K562 (cell line): ENCODE measurements around the gene OPCML. TPM values are rescaled to one million over a fixed set of nuclear protein-coding genes. Genes with fewer than 3 reads are reported as not detected.

ENCODE experiments used
- ATAC-seq: fragments of 200-7000 bp; cut with Tn5 transposase; 3 replicates; pipeline ENCODE4 v1.9.1; 2020; ENCODE audit warnings: moderate library complexity
- BruUV-seq: library from RNA; stranded (reverse); fragments of 400-500 nt; replicated peaks from 2 replicates; lab custom pipeline; 2021; lab: Mats Ljungman, UMichigan
- CTCF ChIA-PET: fragments of 300-600 bp; formaldehyde crosslinking; extraction: SDS; loops from one replicate; lab custom pipeline; 2021; ENCODE audit warnings: low intra/inter-chr PET ratio; lab: Yijun Ruan, JAX
- POLR2A ChIA-PET: fragments of 300-600, 350-650 bp; sonication (Branson Sonifier 250); formaldehyde crosslinking; extraction: SDS; loops from one replicate; lab custom pipeline; 2021; ENCODE audit warnings: antibody characterized with exemption, inconsistent platforms; lab: Yijun Ruan, JAX
- DNase-seq, 4 experiments: peaks; one replicate each; pipeline versions ENCODE4 v3.0.0 to v3.0.0-alpha.2; 2011 to 2018; ENCODE audit warnings: low spot score in 3 of 4, mixed read lengths in 3 of 4; ENCODE audit errors: extremely low read depth in 1 of 4
- FAIRE-seq: peaks from 2 replicates; lab custom pipeline; 2011; peaks lifted over from hg19 to GRCh38; lab: Jason Lieb, UNC
- H2AFZ ChIP-seq: 2 replicates; pipeline ENCODE4 v1.6.0; 2011; ENCODE audit warnings: low read depth, low read length, control low read depth, inconsistent platforms
- H3K27ac ChIP-seq: fragments of 200-600 bp; 3 replicates; pipeline ENCODE4 v1.8.0; 2011; ENCODE audit warnings: low read depth, mild to moderate bottlenecking, control low read depth, inconsistent platforms, low read length, moderate library complexity, mixed read lengths; ENCODE audit errors: extremely low read depth
- H3K27me3 ChIP-seq, 2 experiments: fragments of 300-600 bp in 1 of 2; 2 replicates in 1 of 2; 3 replicates in 1 of 2; pipeline versions ENCODE4 v1.6.0 to v1.8.0; 2011; ENCODE audit warnings: inconsistent platforms in 2 of 2, low read length in 2 of 2, mild to moderate bottlenecking in 1 of 2, mixed read lengths in 1 of 2, moderate library complexity in 1 of 2; ENCODE audit not compliant: control insufficient read depth in 2 of 2, insufficient read depth in 2 of 2
- H3K36me3 ChIP-seq: fragments of 300-600 bp; 3 replicates; pipeline ENCODE4 v1.8.0; 2011; ENCODE audit warnings: mild to moderate bottlenecking, low read length, inconsistent platforms; ENCODE audit not compliant: control insufficient read depth, insufficient read depth
- H3K4me1 ChIP-seq, 2 experiments: fragments of 200-600 bp in 1 of 2; replicated peaks in 1 of 2; 2 replicates in 1 of 2; 3 replicates in 1 of 2; pipeline versions ENCODE4 v1.5.1 to v1.8.0; 2011; ENCODE audit warnings: inconsistent platforms in 2 of 2, low read length in 2 of 2, mild to moderate bottlenecking in 1 of 2, mixed read lengths in 1 of 2, moderate library complexity in 1 of 2; ENCODE audit not compliant: control insufficient read depth in 2 of 2, insufficient read depth in 2 of 2
- H3K4me2 ChIP-seq: 2 replicates; pipeline ENCODE4 v1.6.1; 2011; ENCODE audit warnings: low read length, control low read depth, inconsistent platforms, mixed read lengths; ENCODE audit not compliant: insufficient read depth
- H3K4me3 ChIP-seq: fragments of 200-600 bp; sonication (generic), shearing (Covaris generic); 2 replicates; pipeline ENCODE4 v1.5.1; 2016; ENCODE audit warnings: control low read depth, inconsistent platforms
- H3K79me2 ChIP-seq: fragments of 200-600 bp; 3 replicates; pipeline ENCODE4 v1.8.0; 2011; ENCODE audit warnings: low read length, inconsistent platforms; ENCODE audit not compliant: control insufficient read depth, insufficient read depth
- H3K9ac ChIP-seq, 2 experiments: 2 replicates each; pipeline versions ENCODE4 v1.6.0 to v1.6.1; 2011; ENCODE audit warnings: low read depth in 2 of 2, low read length in 2 of 2, control low read depth in 1 of 2, inconsistent platforms in 1 of 2, mild to moderate bottlenecking in 1 of 2, mixed read lengths in 1 of 2; ENCODE audit not compliant: insufficient read depth in 1 of 2
- H3K9me1 ChIP-seq: one replicate; pipeline ENCODE4 v1.6.0; 2011; ENCODE audit warnings: inconsistent platforms, mild to moderate bottlenecking, low read length, moderate library complexity; ENCODE audit not compliant: control insufficient read depth, insufficient read depth
- H3K9me3 ChIP-seq: replicated peaks from 2 replicates; pipeline ENCODE4 v1.5.1; 2011; ENCODE audit warnings: low read depth, low read length, inconsistent platforms; ENCODE audit not compliant: control insufficient read depth, insufficient read depth
- H4K20me1 ChIP-seq: replicated peaks from 2 replicates; pipeline ENCODE4 v1.6.1; 2011; ENCODE audit warnings: low read length, inconsistent platforms, mixed read lengths; ENCODE audit not compliant: control insufficient read depth, insufficient read depth
- ADNP ChIP-seq: fragments of 200-800 bp; sonication (Bioruptor generic); IDR thresholded peaks from 2 replicates; pipeline ENCODE4 v1.6.1; 2016; ENCODE audit warnings: missing genetic modification characterization, missing compliant biosample characterization
- BRD9 ChIP-seq: fragments of 450-650 bp; IDR thresholded peaks from 2 replicates; pipeline ENCODE4 v1.6.1; 2018; ENCODE audit warnings: low read depth; ENCODE audit not compliant: partially characterized antibody
- C11orf30 ChIP-seq: fragments of 450-650 bp; IDR thresholded peaks from 2 replicates; pipeline ENCODE4 v1.6.1; 2016; ENCODE audit warnings: low read depth, mild to moderate bottlenecking
- CBFB ChIP-seq: sonication (generic); formaldehyde crosslinking; IDR thresholded peaks from 2 replicates; pipeline ENCODE4 v1.4.0; 2020; ENCODE audit warnings: mild to moderate bottlenecking, missing genetic modification reagents
- E2F1 ChIP-seq: sonication (generic); formaldehyde crosslinking; IDR thresholded peaks from 2 replicates; pipeline ENCODE4 v1.8.1; 2023; ENCODE audit warnings: mild to moderate bottlenecking, missing genetic modification reagents, moderate library complexity
- E2F3 ChIP-seq: fragments of 250-450 bp; sonication (Bioruptor Pico); IDR thresholded peaks from 2 replicates; pipeline ENCODE4 v1.4.0; 2020; ENCODE audit warnings: mild to moderate bottlenecking
- NCOA1 ChIP-seq: fragments of 450-650 bp; IDR thresholded peaks from 2 replicates; pipeline ENCODE4 v1.6.1; 2016; ENCODE audit warnings: low read depth
- NKRF ChIP-seq: fragments of 450-650 bp; IDR thresholded peaks from 2 replicates; pipeline ENCODE4 v1.6.1; 2016; ENCODE audit warnings: borderline replicate concordance
- PYGO2 ChIP-seq: fragments of 450-650 bp; IDR thresholded peaks from 2 replicates; pipeline ENCODE4 v1.6.1; 2016; ENCODE audit warnings: mild to moderate bottlenecking, missing genetic modification characterization, moderate library complexity, missing compliant biosample characterization
- RBM17 ChIP-seq: fragments of 200-400 bp; formaldehyde crosslinking; IDR thresholded peaks from 2 replicates; pipeline ENCODE4 v1.6.1; 2017; ENCODE audit warnings: low read depth, mild to moderate bottlenecking, low read length, borderline replicate concordance
- RREB1 ChIP-seq: fragments of 250-450 bp; sonication (Bioruptor Pico); IDR thresholded peaks from 2 replicates; pipeline ENCODE4 v1.4.0; 2020
- SNRNP70 ChIP-seq: fragments of 200-400 bp; formaldehyde crosslinking; optimal IDR thresholded peaks from 2 replicates; pipeline ENCODE3; 2017; ENCODE audit warnings: low read depth, low read length
- SREBF2 ChIP-seq: sonication (generic); formaldehyde crosslinking; IDR thresholded peaks from 2 replicates; pipeline ENCODE4 v1.4.0; 2020; ENCODE audit warnings: mild to moderate bottlenecking, missing genetic modification reagents
- SRSF1 ChIP-seq: fragments of 200-400 bp; formaldehyde crosslinking; IDR thresholded peaks from 2 replicates; pipeline ENCODE4 v1.6.1; 2017; ENCODE audit warnings: mild to moderate bottlenecking, low read depth, low read length, moderate library complexity
- WGBS: fragments of 100-300 bp; shearing (Covaris generic); methylation state at CpG from one replicate; pipeline ENCODE4 v1.1.6; 2016; ENCODE audit warnings: low coverage, mixed read lengths; ENCODE audit not compliant: insufficient coverage; ENCODE audit errors: missing lambda C conversion rate; 5-methylcytosine and 5-hydroxymethylcytosine counted together
- in situ Hi-C: fragments of 300-500 bp; cut with MboI; formaldehyde crosslinking; loops from 4 replicates; pipeline ENCODE4 v1.15.0; 2018; ENCODE audit warnings: inconsistent platforms, mixed read lengths
- intact Hi-C: fragments of 100-400 bp; cut with micrococcal nuclease; formaldehyde crosslinking; loops from 2 replicates; pipeline ENCODE4 v1.14.2; 2022
- polyA plus RNA-seq, 8 experiments: library from polyadenylated mRNA; depleted of rRNA in 4 of 8; stranded (reverse) in 5 of 8; unstranded in 3 of 8; fragments of >200 nt; fragmentation: Nextera tagmentation in 2 of 8; fragmentation: Illumina TruSeq in 1 of 8; extraction: Ambion mirVana in 2 of 8; extraction: Trizol in 1 of 8; gene quantifications; 2 replicates each; pipeline versions ENCODE4 v1.2.1 to v1.2.3, GENCODE V29; 2011 to 2014; ENCODE audit warnings: inconsistent platforms in 1 of 8, missing spikeins in 1 of 8
- total RNA-seq, 7 experiments: library from RNA; depleted of rRNA in 6 of 7; stranded (reverse); fragments of >200 nt in 6 of 7; fragmentation: Illumina TruSeq in 2 of 7; extraction: Trizol in 2 of 7; gene quantifications; 2 replicates each; pipeline versions ENCODE4 v1.2.1 to v1.2.3, GENCODE V29; 2011 to 2021; ENCODE audit warnings: low replicate concordance in 1 of 7

The OPCML gene
- total and polyA plus RNA-seq, 9 of the 15 experiments (the other 6 are each of a cell fraction or from before 2014, with no cell fraction given): not detected

GRCh38 chr11:132680584-132680983, 851.7 kb downstream of the OPCML start (continued):
- no peak for TF ChIP-seq NKRF
- TF ChIP-seq, all 486 proteins: peak for 0

- WGBS: 0% methylated on average over 4 of the region's 4 CpGs
- DNase-seq: no peak
Observed at GRCh38 chr11:132674151-132674550, 858.1 kb downstream of the OPCML start.

More at GRCh38 chr11:132674151-132674550, 858.1 kb downstream of the OPCML start:
- H3K36me3 ChIP-seq: no peaks in the 10 kb centered on the region
- BruUV-seq: no TSS peak
- no peaks in the 10 kb centered on the region for H3K9me1 ChIP-seq
- intact Hi-C loops: no loop called here
- no peaks in the 10 kb centered on the region for H3K27me3 ChIP-seq
- H3K79me2 ChIP-seq: no peaks in the 10 kb centered on the region
- H3K4me2 ChIP-seq: no peak overlapping the region
- H2AFZ ChIP-seq: no peak overlapping the region
- H3K4me1 ChIP-seq: no peaks in the 10 kb centered on the region
- FAIRE-seq (no peak), ATAC-seq (no peak)
- TF ChIP-seq BRD9: no peak
- no peak for TF ChIP-seq NCOA1
- no peak for TF ChIP-seq SRSF1
- TF ChIP-seq CBFB (CRISPR knock-in tag): no peak
- no peak for TF ChIP-seq E2F1 (CRISPR knock-in tag)
- no peak for TF ChIP-seq C11orf30
- no peak for TF ChIP-seq RREB1 (CRISPR knock-in tag)
- TF ChIP-seq PYGO2 (tag): no peak
- TF ChIP-seq RBM17: no peak
- no peak for TF ChIP-seq SREBF2 (CRISPR knock-in tag)
- TF ChIP-seq E2F3 (CRISPR knock-in tag): no peak
- TF ChIP-seq SNRNP70: no peak
- TF ChIP-seq ADNP (tag): no peak
- CTCF ChIA-PET: no interaction called here
- no peak overlapping the region for H3K4me3 ChIP-seq
- H3K9ac ChIP-seq: no peak overlapping the region
- no peak overlapping the region for H3K27ac ChIP-seq
- in situ Hi-C loops: no loop called here
- POLR2A ChIA-PET: interaction anchor here (0.8 kb wide), 1 partner anchor 391 kb away, joined by 3 read pairs; no protein-coding TSS in a partner anchor
- H3K9me3 ChIP-seq: no peaks in the 10 kb centered on the region
- no peaks in the 10 kb centered on the region for H4K20me1 ChIP-seq
